Bronchial epithelial cell (primary cell): Measurements from ENCODE around the gene ADGRG1. TPM values are rescaled to one million over a fixed set of nuclear protein-coding genes. Genes with fewer than 3 reads are reported as not detected.
A peak's percentile ranks its signal among the peaks of the same experiment; 100 is the strongest.

ENCODE experiments used
- DNase-seq: peaks from one replicate; pipeline ENCODE4 v3.0.0-alpha.2; 2010; ENCODE audit warnings: low read depth
- FAIRE-seq: peaks from 2 replicates; lab custom pipeline; 2011; peaks lifted over from hg19 to GRCh38; lab: Jason Lieb, UNC
- H3K27me3 ChIP-seq: 2 replicates; pipeline ENCODE4 v1.5.1; 2011; ENCODE audit warnings: low read length; ENCODE audit not compliant: control insufficient read depth, insufficient read depth
- H3K36me3 ChIP-seq: 2 replicates; pipeline ENCODE4 v1.5.1; 2011; ENCODE audit warnings: low read length; ENCODE audit not compliant: control insufficient read depth, insufficient read depth
- H3K4me3 ChIP-seq: 2 replicates; pipeline ENCODE4 v1.5.1; 2011; ENCODE audit warnings: mild to moderate bottlenecking, low read depth, low read length, control low read depth
- CTCF ChIP-seq: IDR thresholded peaks from 2 replicates; pipeline ENCODE4 v1.5.1; 2011; ENCODE audit warnings: mild to moderate bottlenecking, moderate library complexity, low read length, control low read depth, inconsistent platforms; ENCODE audit not compliant: insufficient read depth, severe bottlenecking
- total RNA-seq: library from RNA; depleted of rRNA; stranded (reverse); fragments of >200 nt; gene quantifications from 2 replicates; pipeline ENCODE4 v1.2.1, GENCODE V29; 2014

Gene ADGRG1
- total RNA-seq, 1 donor from 2014 or later, result 21.1 TPM

GRCh38 chr16:57649443-57649751, 21.0 kb downstream of the ADGRG1 start:
- H3K4me3 ChIP-seq, result no peak overlapping the region
- no peaks in the 10 kb centered on the region for H3K27me3 ChIP-seq
- DNase-seq, result no peak
- no peak for TF ChIP-seq CTCF
- H3K36me3 ChIP-seq, result peaks cover 51% of the 10 kb centered on the region
- no peak for FAIRE-seq

- H3K4me3 ChIP-seq, result no peak overlapping the region
- no peaks in the 10 kb centered on the region for H3K27me3 ChIP-seq
- FAIRE-seq (no peak), DNase-seq (no peak)
- TF ChIP-seq CTCF, result no peak
- H3K36me3 ChIP-seq, result peaks cover 47% of the 10 kb centered on the region
Observed at GRCh38 chr16:57649846-57650245, 21.4 kb downstream of the ADGRG1 start.

- H3K27me3 ChIP-seq, result no peaks in the 10 kb centered on the region
- H3K36me3 ChIP-seq, result peaks cover 56% of the 10 kb centered on the region
- TF ChIP-seq CTCF, result no peak
- H3K4me3 ChIP-seq, result no peak overlapping the region
- DNase-seq (no peak), FAIRE-seq (no peak)
Observed at GRCh38 chr16:57651344-57652333, 23.2 kb downstream of the ADGRG1 start.

- Histone ChIP-seq H3K27me3 (no peaks in the 10 kb centered on the region), H3K4me3 (no peak overlapping the region), H3K36me3 (peaks cover 58% of the 10 kb centered on the region)
- no peak for TF ChIP-seq CTCF
- FAIRE-seq (no peak), DNase-seq (no peak)
Observed at GRCh38 chr16:57652695-57653471, 24.5 kb downstream of the ADGRG1 start.

- FAIRE-seq (no peak), DNase-seq (peak; percentile 33)
- Histone ChIP-seq H3K36me3 (peaks cover 64% of the 10 kb centered on the region), H3K27me3 (no peaks in the 10 kb centered on the region), H3K4me3 (no peak overlapping the region)
- TF ChIP-seq CTCF, result no peak
Observed at GRCh38 chr16:57653936-57654335, 25.5 kb downstream of the ADGRG1 start.
